Glomerular visceral epithelial cell (primary cell): ENCODE results near the gene NEU1.
A peak's percentile ranks its signal among the peaks of the same experiment; 100 is the strongest.
"Not testable (repeated sequence)": the region's sequence is repeated elsewhere in the genome, so short reads cannot be mapped to it uniquely, and the experiment has no call there.

ENCODE experiments used
- DNase-seq: peaks from one replicate; pipeline ENCODE4 v3.0.0-alpha.2; 2016; ENCODE audit errors: extremely low spot score

Gene NEU1

GRCh38 chr6:31862344-31863235 lies at the start of gene NEU1:
Gene NEU1 (minus strand): TSS chr6:31862821. CDS start chr6:31862776, 45 bp downstream.
- peak; percentile 100 for DNase-seq

- DNase-seq = no peak
Observed at GRCh38 chr6:31911826-31912585, 49.4 kb upstream of the NEU1 start.

- DNase-seq = not testable (repeated sequence)
Observed at GRCh38 chr6:31909298-31909697, 46.7 kb upstream of the NEU1 start.

GRCh38 chr6:31908791-31909190 lies 46.2 kb upstream of the NEU1 start:
- DNase-seq = peak; percentile 47

GRCh38 chr6:31908255-31908654 lies 45.6 kb upstream of the NEU1 start:
- DNase-seq = not testable (repeated sequence)

- DNase-seq = peak; percentile 86
Observed at GRCh38 chr6:31907158-31907813, 44.7 kb upstream of the NEU1 start.

GRCh38 chr6:31906727-31907126 lies 44.1 kb upstream of the NEU1 start:
- DNase-seq = not testable (repeated sequence)

- DNase-seq = no peak
Observed at GRCh38 chr6:31906122-31906521, 43.5 kb upstream of the NEU1 start.

GRCh38 chr6:31905041-31905440 lies 42.4 kb upstream of the NEU1 start:
- no peak for DNase-seq

GRCh38 chr6:31903957-31904356 lies 41.3 kb upstream of the NEU1 start:
- DNase-seq = no peak

GRCh38 chr6:31901953-31902643 lies 39.5 kb upstream of the NEU1 start, which contains the start of gene ZBTB12:
Gene ZBTB12 (minus strand): TSS chr6:31902086. CDS start chr6:31901305, 781 bp downstream.
- peak; percentile 96 for DNase-seq

- DNase-seq = peak; percentile 47
Observed at GRCh38 chr6:31901415-31901952, 38.9 kb upstream of the NEU1 start.

GRCh38 chr6:31900917-31901414 lies 38.3 kb upstream of the NEU1 start:
- no peak for DNase-seq

- no peak for DNase-seq
Observed at GRCh38 chr6:31899882-31900722, 37.5 kb upstream of the NEU1 start.

GRCh38 chr6:31899215-31899614 lies 36.6 kb upstream of the NEU1 start:
- DNase-seq = no peak

- peak; percentile 41 for DNase-seq
Observed at GRCh38 chr6:31898383-31899011, 35.9 kb upstream of the NEU1 start.

- peak; percentile 84 for DNase-seq
Observed at GRCh38 chr6:31897612-31898382, 35.2 kb upstream of the NEU1 start, which contains the start of gene EHMT2. Gene EHMT2 (minus strand): TSS chr6:31897698. CDS start chr6:31897677, 21 bp downstream.

GRCh38 chr6:31896856-31897611 lies 34.4 kb upstream of the NEU1 start:
- DNase-seq = no peak
